ENCODE results near the gene GALNT2.

DNA sequence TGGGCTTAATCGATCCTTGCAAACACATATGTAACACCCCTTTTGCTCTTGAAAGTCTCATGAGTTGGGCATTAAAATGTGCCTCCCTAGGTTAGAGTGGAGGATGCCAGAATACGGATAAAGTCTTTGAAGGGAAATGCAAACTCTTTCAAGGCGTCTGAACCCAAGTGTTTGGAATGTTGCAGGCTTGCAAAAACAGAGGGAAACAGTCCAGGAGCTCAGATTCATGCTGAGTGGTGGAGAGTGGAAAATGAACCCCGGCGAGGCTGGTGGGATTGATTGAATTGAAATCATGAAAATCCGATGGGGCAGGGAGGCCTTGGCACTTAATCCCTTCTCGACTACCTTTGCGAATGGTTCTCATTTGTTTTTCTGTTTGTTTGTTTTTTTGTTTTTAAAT is 183.6 kb downstream of the GALNT2 start:
- TF ChIP-seq TFCP2L1 (CRISPR knock-in tag; IDR thresholded peaks at IDR 0.05), result no peak
- TF ChIP-seq, protein P1, sequence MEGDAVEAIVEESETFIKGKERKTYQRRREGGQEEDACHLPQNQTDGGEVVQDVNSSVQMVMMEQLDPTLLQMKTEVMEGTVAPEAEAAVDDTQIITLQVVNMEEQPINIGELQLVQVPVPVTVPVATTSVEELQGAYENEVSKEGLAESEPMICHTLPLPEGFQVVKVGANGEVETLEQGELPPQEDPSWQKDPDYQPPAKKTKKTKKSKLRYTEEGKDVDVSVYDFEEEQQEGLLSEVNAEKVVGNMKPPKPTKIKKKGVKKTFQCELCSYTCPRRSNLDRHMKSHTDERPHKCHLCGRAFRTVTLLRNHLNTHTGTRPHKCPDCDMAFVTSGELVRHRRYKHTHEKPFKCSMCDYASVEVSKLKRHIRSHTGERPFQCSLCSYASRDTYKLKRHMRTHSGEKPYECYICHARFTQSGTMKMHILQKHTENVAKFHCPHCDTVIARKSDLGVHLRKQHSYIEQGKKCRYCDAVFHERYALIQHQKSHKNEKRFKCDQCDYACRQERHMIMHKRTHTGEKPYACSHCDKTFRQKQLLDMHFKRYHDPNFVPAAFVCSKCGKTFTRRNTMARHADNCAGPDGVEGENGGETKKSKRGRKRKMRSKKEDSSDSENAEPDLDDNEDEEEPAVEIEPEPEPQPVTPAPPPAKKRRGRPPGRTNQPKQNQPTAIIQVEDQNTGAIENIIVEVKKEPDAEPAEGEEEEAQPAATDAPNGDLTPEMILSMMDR (IDR thresholded peaks at IDR 0.05), result no peak
- TF ChIP-seq, protein P2, sequence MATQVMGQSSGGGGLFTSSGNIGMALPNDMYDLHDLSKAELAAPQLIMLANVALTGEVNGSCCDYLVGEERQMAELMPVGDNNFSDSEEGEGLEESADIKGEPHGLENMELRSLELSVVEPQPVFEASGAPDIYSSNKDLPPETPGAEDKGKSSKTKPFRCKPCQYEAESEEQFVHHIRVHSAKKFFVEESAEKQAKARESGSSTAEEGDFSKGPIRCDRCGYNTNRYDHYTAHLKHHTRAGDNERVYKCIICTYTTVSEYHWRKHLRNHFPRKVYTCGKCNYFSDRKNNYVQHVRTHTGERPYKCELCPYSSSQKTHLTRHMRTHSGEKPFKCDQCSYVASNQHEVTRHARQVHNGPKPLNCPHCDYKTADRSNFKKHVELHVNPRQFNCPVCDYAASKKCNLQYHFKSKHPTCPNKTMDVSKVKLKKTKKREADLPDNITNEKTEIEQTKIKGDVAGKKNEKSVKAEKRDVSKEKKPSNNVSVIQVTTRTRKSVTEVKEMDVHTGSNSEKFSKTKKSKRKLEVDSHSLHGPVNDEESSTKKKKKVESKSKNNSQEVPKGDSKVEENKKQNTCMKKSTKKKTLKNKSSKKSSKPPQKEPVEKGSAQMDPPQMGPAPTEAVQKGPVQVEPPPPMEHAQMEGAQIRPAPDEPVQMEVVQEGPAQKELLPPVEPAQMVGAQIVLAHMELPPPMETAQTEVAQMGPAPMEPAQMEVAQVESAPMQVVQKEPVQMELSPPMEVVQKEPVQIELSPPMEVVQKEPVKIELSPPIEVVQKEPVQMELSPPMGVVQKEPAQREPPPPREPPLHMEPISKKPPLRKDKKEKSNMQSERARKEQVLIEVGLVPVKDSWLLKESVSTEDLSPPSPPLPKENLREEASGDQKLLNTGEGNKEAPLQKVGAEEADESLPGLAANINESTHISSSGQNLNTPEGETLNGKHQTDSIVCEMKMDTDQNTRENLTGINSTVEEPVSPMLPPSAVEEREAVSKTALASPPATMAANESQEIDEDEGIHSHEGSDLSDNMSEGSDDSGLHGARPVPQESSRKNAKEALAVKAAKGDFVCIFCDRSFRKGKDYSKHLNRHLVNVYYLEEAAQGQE (IDR thresholded peaks at IDR 0.05), result no peak
- no peak for TF ChIP-seq RNF2 (IDR thresholded peaks at IDR 0.05; ENCODE audit: borderline replicate concordance, low read depth)
- TF ChIP-seq JUN (IDR thresholded peaks at IDR 0.05), result no peak

Measured in A549 (cell line).